ENCODE measurements around the gene CASP4. TPM values are rescaled to one million over a fixed set of nuclear protein-coding genes. Genes with fewer than 3 reads are reported as not detected.
"Not testable (repeated sequence)": the region's sequence is repeated elsewhere in the genome, so short reads cannot be mapped to it uniquely, and the experiment has no call there.

The CASP4 gene
- total RNA-seq, 1 donor from 2014 or later: not detected

DNA sequence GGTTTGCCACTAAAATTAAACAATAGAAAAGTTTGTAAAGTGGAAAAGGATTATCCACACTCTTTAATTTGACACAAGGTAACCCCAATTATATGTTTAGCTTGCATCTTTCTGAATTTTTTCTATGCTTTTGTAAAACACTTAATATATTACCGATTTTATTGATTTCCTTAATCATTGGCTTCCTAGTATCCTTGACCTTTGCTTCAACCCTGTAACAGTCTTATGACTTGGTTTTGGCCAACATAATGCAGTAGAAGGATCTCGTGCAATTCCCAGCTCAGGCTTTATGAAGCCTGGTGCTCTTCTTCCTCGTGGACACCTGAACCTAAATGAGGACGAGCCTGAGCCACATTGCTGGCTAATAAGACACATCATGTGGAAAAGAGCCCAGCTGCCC, 23.6 kb upstream of the CASP4 start:
- TF ChIP-seq, protein P1, sequence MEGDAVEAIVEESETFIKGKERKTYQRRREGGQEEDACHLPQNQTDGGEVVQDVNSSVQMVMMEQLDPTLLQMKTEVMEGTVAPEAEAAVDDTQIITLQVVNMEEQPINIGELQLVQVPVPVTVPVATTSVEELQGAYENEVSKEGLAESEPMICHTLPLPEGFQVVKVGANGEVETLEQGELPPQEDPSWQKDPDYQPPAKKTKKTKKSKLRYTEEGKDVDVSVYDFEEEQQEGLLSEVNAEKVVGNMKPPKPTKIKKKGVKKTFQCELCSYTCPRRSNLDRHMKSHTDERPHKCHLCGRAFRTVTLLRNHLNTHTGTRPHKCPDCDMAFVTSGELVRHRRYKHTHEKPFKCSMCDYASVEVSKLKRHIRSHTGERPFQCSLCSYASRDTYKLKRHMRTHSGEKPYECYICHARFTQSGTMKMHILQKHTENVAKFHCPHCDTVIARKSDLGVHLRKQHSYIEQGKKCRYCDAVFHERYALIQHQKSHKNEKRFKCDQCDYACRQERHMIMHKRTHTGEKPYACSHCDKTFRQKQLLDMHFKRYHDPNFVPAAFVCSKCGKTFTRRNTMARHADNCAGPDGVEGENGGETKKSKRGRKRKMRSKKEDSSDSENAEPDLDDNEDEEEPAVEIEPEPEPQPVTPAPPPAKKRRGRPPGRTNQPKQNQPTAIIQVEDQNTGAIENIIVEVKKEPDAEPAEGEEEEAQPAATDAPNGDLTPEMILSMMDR (conservative IDR thresholded peaks at IDR 0.05): no peak
- Mint-ChIP-seq H3K4me1 (no peaks in the 10 kb centered on the region), H3K9me3 (peaks cover 3% of the 10 kb centered on the region), H3K27ac (ENCODE audit: unreplicated experiment) (no peak overlapping the region), H3K36me3 (ENCODE audit: low read depth) (no peaks in the 10 kb centered on the region), H3K27me3 (ENCODE audit: low read depth) (no peaks in the 10 kb centered on the region), H3K4me3 (no peak overlapping the region)
- DNase-seq (ENCODE audit: low read depth, low spot score): no peak

DNA sequence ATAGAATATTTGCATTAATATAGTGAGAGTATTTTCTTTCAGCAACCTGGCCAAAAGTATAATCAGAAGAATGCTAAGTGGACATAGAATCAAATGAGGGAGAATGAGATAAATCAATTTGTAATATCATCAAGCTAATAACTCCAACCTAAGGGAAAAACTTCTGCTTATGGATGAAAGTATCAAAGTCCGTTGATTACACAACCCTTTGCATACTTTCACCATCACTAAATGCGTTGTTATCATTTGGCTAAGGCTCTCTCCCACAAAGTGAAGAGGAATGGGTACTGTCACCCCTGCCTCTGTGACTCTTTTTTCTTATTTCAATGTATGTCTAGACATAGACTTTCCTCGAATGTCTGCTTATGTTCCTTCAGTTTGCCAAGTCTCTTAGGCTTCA, 16.4 kb upstream of the CASP4 start:
- no peak overlapping the region for H3K4me3 Mint-ChIP-seq
- no peak overlapping the region for H3K27ac Mint-ChIP-seq (ENCODE audit: unreplicated experiment)
- no peaks in the 10 kb centered on the region for H3K4me1 Mint-ChIP-seq
- TF ChIP-seq, protein P1 (conservative IDR thresholded peaks at IDR 0.05): no peak
- no peaks in the 10 kb centered on the region for H3K36me3 Mint-ChIP-seq (ENCODE audit: low read depth)
- no peaks in the 10 kb centered on the region for H3K9me3 Mint-ChIP-seq
- H3K27me3 Mint-ChIP-seq (ENCODE audit: low read depth): no peaks in the 10 kb centered on the region
- no peak for DNase-seq (ENCODE audit: low read depth, low spot score)

DNA sequence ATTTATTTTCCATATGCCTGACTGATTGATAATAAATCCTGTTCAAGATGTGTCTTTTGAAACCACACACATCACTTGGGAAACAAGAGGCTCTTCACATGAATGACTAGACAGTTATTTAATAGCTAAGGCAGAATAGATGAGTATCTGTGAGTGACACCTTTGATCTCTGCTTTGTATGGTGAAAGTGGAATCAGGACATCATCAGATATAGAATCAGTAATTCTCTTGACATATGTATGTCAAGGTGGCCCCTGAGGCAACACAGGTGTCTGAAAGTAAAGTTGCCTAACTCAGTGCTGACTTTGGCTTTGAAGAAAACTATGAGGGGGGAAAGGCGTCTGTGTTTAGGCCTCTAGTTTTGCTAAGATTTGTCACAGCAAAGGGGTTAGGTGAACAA, 11.5 kb upstream of the CASP4 start:
- no peaks in the 10 kb centered on the region for H3K9me3 Mint-ChIP-seq
- no peak overlapping the region for H3K27ac Mint-ChIP-seq (ENCODE audit: unreplicated experiment)
- TF ChIP-seq, protein P1 (conservative IDR thresholded peaks at IDR 0.05): no peak
- no peaks in the 10 kb centered on the region for H3K27me3 Mint-ChIP-seq (ENCODE audit: low read depth)
- no peaks in the 10 kb centered on the region for H3K4me1 Mint-ChIP-seq
- no peaks in the 10 kb centered on the region for H3K36me3 Mint-ChIP-seq (ENCODE audit: low read depth)
- no peak overlapping the region for H3K4me3 Mint-ChIP-seq
- DNase-seq (ENCODE audit: low read depth, low spot score): no peak

DNA sequence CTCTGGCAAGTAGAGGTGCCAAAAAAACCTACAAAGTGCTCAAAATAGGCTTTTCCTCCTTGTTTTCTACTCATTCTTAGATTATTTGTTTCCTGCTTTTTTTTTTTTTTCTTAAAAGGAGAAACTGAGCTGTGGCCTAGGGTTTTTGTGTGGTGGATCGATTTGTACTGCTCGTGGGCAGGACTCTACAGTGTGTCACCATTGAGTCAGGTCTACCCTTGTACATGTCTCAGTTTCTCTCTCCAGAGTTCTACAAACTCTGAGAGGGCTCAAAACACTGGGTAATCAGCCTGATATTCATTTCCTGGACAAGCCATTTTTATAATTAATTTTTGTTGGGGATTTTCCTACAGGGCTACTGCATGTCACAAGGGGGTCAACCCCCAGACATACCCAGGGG, 5.2 kb upstream of the CASP4 start:
- H3K9me3 Mint-ChIP-seq: peaks cover 7% of the 10 kb centered on the region
- H3K36me3 Mint-ChIP-seq (ENCODE audit: low read depth): no peaks in the 10 kb centered on the region
- H3K27me3 Mint-ChIP-seq (ENCODE audit: low read depth): no peaks in the 10 kb centered on the region
- no peak overlapping the region for H3K4me3 Mint-ChIP-seq
- H3K4me1 Mint-ChIP-seq: no peaks in the 10 kb centered on the region
- TF ChIP-seq, protein P1 (conservative IDR thresholded peaks at IDR 0.05): no peak
- DNase-seq (ENCODE audit: low read depth, low spot score): no peak
- no peak overlapping the region for H3K27ac Mint-ChIP-seq (ENCODE audit: unreplicated experiment)

DNA sequence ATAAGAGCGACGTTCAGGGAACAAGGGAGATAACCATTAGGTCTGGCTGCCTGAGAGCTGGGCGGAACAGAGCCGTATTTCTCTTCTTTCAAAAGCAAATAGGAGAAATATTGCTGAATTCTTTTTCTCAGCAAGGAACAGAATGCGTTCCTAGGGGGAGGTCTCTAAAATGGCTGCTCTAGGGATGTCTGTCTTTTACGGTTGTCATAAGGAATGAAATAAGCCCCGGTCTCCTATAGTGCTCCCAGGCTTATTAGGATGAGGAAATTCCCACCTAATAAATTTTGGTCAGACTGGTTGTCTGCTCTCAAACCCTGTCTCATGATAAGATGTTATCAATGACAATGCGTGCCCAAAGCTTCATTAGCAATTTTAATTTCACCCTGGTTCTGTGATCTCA, 4.5 kb upstream of the CASP4 start:
- not testable (repeated sequence) for DNase-seq (ENCODE audit: low read depth, low spot score); H3K27ac Mint-ChIP-seq (ENCODE audit: unreplicated experiment); H3K27me3 Mint-ChIP-seq (ENCODE audit: low read depth); H3K36me3 Mint-ChIP-seq (ENCODE audit: low read depth); H3K4me1 Mint-ChIP-seq; H3K9me3 Mint-ChIP-seq; H3K4me3 Mint-ChIP-seq

DNA sequence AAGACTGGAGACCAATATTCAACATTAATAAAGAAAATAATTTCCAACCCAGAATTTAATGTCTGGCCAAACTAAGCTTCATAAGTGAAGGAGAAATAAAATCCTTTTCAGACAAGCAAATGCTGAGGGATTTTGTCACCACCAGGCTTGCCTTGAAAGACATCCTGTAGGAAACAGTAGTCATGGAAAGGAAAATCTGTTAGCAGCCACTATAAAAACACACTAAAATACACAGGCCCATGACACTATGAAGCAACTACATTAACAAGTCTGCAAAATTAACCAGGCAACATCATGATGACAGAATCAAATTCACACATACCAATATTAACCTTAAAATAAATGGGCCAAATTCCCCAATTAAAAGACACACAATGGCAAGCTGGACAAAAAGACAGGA, 2.4 kb upstream of the CASP4 start:
- Mint-ChIP-seq H3K4me3 (no peak overlapping the region), H3K9me3 (peaks cover 9% of the 10 kb centered on the region), H3K4me1 (no peaks in the 10 kb centered on the region), H3K27ac (ENCODE audit: unreplicated experiment) (no peak overlapping the region), H3K36me3 (ENCODE audit: low read depth) (no peaks in the 10 kb centered on the region), H3K27me3 (ENCODE audit: low read depth) (no peaks in the 10 kb centered on the region)
- TF ChIP-seq, protein P1 (conservative IDR thresholded peaks at IDR 0.05): no peak
- DNase-seq (ENCODE audit: low read depth, low spot score): no peak

Data from neural crest cell (in vitro differentiated cells).